ENCODE measurements around the gene SPCS2.
"Not testable (repeated sequence)": the region's sequence is repeated elsewhere in the genome, so short reads cannot be mapped to it uniquely, and the experiment has no call there.

The SPCS2 gene

GRCh38 chr11:75004215-75004614 lies 55.1 kb downstream of the SPCS2 start:
- DNase-seq, result no peak

- DNase-seq, result no peak
Observed at GRCh38 chr11:75011357-75011756, 62.3 kb downstream of the SPCS2 start.

GRCh38 chr11:75011872-75012271 lies 62.8 kb downstream of the SPCS2 start:
- no peak for DNase-seq

GRCh38 chr11:75013051-75013450 lies 64.0 kb downstream of the SPCS2 start:
- no peak for DNase-seq

GRCh38 chr11:75014129-75014528 lies 65.1 kb downstream of the SPCS2 start:
- DNase-seq, result peak; percentile 5

- not testable (repeated sequence) for DNase-seq
Observed at GRCh38 chr11:75019200-75019599, 70.1 kb downstream of the SPCS2 start.

- not testable (repeated sequence) for DNase-seq
Observed at GRCh38 chr11:75020328-75020727, 71.3 kb downstream of the SPCS2 start.

- DNase-seq, result no peak
Observed at GRCh38 chr11:75022296-75022695, 73.2 kb downstream of the SPCS2 start.

- peak; percentile 59 for DNase-seq
Observed at GRCh38 chr11:75022759-75023396, 73.8 kb downstream of the SPCS2 start.

GRCh38 chr11:75023446-75024067 lies 74.5 kb downstream of the SPCS2 start:
- no peak for DNase-seq

GRCh38 chr11:75024068-75024449 lies 75.0 kb downstream of the SPCS2 start:
- DNase-seq, result no peak

GRCh38 chr11:75024764-75025211 lies 75.7 kb downstream of the SPCS2 start:
- DNase-seq, result no peak

- DNase-seq, result no peak
Observed at GRCh38 chr11:75025561-75025960, 76.5 kb downstream of the SPCS2 start.

- DNase-seq, result no peak
Observed at GRCh38 chr11:75028321-75028720, 79.3 kb downstream of the SPCS2 start.
